Measurements from ENCODE around the gene PRPF38B.

PRPF38B gene

DNA sequence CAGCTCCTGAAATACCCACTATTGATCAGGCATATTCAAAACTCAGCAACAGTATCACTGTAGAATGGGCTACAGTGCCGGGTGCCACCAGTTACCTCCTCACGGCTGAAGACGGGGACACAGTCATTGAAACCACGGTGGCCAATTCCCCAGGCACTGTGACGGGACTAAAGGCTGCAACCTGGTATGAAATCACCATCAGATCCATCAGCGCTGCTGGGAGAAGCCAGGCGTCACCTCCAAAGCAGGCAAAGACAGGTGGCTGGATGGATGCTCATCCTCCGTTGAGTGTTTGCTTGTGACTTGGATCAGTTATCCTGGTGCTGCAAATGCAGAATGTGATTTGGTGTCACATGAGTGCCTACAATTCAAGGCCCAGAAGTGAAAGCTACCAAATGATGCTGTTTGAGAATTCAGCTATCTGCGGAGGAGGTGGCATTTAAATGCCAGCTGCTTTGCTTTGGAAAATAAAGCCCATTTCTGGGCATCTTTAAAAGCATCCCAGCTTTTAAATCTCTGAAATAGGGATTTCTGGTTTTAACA, 25.7 kb downstream of the PRPF38B start:
- no peak for DNase-seq (ENCODE audit: low spot score)

DNA sequence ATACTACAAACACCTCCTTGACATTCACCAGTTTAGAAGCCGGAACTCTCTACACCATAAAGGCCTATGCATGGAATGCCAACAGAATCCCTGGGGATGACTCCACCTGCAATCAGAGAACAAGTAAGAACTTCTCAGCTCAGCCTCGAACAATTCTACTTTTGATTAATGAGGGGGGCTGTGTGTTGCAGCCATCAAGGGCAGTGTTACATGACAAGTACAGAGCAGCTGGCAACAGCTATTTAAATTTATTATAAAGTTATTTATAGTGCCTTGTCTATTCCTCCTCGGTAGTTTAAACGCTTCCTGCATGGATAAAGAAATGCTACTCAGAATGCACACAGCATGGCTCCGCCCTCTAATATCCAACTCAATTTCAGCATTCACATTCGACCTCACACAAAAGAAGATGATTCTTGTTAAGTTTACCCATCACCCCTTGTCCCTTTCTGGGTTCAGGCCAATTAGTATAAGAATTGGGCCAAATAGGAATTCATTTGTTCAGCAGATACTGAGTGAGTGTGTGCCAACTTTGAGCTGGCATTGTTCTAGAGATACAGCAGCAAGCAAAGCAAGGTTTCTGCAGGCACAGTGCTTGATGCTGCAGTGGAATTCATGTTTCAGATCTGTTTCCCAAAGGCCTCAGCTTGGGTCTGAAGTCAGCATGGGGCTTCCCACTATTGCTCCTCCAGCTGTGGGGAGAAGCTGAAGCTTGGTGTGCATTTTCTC, 27.0 kb downstream of the PRPF38B start:
- DNase-seq (ENCODE audit: low spot score) = no peak

DNA sequence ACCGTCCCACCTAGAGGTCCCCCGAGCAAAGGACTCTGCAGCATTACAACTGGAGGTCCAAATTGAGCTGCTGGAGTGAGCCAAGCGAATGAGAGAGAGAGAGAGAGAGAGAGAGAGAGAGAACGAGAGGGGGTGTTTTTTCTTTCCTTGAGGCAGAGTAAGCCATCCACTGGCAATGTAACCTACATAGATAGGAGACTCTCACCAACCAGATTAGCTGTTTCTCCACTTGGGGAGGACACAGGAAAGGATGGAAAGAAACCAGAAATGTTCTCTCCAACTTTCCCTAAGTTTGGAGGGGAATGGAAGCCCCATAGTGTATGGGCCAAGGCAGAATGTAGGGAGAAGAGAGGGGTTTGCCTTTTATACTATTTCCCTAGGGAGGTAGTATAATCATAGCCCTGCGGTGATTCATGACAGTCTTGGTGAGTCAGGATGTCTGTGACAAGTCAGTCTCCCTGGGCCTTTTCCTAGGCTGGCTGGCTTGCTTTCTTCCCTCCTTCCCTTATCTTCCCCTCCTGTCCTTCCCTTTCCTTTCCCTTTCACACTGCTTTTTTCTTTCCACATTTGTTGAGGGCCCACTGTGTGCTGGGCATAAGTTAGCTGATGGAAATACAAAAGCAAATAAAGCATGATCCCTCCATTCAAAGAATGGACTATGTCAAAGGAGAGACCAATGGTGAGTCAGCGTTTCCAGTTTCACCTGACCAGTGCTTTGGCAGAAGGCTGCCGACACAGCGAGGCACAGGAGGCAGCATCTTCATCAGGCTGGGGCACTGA, 27.7 kb downstream of the PRPF38B start:
- peak; percentile 89 for DNase-seq (ENCODE audit: low spot score)

GRCh38 chr1:108722292-108722691, 30.2 kb downstream of the PRPF38B start:
- DNase-seq (ENCODE audit: low spot score) = no peak

DNA sequence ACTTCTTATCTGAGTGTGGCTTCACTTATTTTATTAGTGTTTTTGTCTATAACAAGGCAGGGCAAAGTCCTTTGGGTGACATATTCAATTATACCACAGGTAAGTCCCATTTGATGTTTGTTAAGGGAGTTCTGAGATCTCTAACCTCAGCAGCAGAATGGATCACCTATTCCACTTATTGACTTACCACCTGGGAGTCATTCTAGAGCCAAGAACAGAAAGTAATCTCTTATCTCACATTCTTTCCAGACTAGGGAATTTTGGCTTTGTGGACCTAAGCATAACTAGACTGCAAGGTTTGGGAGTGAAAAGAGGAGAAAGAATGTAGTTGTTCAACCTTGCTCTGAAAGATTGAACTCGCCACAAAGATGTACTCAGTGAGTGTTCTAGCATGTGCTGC, 33.8 kb downstream of the PRPF38B start:
- no peak for DNase-seq (ENCODE audit: low spot score)

DNA sequence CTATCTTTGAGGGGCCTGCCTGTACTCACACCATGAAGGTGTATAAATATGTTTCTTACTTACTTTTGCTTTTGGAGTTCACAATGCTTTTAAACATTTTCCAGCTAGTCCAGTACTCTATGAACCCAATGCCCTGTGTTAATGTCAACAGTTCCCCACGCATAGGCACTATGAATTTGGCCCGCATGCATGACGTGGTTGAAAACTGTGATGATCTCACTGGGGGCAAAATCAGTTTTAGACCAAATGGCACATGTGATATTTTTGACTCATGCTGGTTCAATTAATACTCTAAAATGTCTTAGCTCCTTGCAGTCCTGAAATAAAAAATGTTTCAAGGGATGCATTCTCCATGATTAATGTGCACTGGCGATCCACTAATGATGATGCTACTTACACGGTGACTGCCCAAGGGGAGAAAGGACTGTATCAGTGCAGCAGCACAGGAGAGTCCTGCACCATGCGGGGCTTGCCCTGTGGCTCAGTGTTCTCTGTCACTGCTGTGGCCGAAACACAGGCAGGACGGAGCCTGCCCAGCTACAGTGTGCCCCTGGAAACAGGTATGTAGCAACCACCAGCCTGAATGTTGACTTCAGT, 36.3 kb downstream of the PRPF38B start:
- no peak for DNase-seq (ENCODE audit: low spot score)

DNA sequence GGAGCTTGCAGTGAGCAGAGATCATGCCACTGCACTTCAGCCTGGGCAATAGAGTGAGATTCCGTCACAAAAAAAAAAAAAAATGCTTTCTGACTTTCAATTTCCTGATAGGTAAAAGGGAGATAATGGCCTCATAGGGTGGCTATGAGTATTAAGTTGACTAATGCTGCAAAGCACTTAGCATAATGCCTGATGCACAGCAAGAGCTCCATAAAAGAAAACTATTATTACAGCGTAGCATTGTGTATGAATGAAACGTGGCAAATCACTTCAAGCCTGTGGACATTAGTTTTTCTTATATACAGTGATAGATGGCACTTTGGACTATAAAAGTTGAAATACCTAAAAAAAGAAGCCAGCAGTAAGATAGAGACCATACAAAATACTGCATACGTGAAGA, 37.4 kb downstream of the PRPF38B start:
- DNase-seq (ENCODE audit: low spot score) = no peak

- DNase-seq (ENCODE audit: low spot score) = peak; percentile 22
Observed at GRCh38 chr1:108732398-108732797, 40.3 kb downstream of the PRPF38B start.

GRCh38 chr1:108734171-108734865, 42.2 kb downstream of the PRPF38B start:
- no peak for DNase-seq (ENCODE audit: low spot score)

GRCh38 chr1:108742253-108742652, 50.1 kb downstream of the PRPF38B start:
- no peak for DNase-seq (ENCODE audit: low spot score)

GRCh38 chr1:108745980-108746381, 53.9 kb downstream of the PRPF38B start:
- DNase-seq (ENCODE audit: low spot score) = no peak

- DNase-seq (ENCODE audit: low spot score) = peak; percentile 97
Observed at GRCh38 chr1:108746382-108747170, 54.5 kb downstream of the PRPF38B start, which contains the start of gene STXBP3. Gene STXBP3 (plus strand): TSS chr1:108746674. CDS start chr1:108746738, 64 bp downstream.

GRCh38 chr1:108747171-108747850, 55.2 kb downstream of the PRPF38B start:
- DNase-seq (ENCODE audit: low spot score) = peak; percentile 92

GRCh38 chr1:108747898-108748297, 55.8 kb downstream of the PRPF38B start:
- no peak for DNase-seq (ENCODE audit: low spot score)

GRCh38 chr1:108749081-108749480, 57.0 kb downstream of the PRPF38B start:
- no peak for DNase-seq (ENCODE audit: low spot score)

DNA sequence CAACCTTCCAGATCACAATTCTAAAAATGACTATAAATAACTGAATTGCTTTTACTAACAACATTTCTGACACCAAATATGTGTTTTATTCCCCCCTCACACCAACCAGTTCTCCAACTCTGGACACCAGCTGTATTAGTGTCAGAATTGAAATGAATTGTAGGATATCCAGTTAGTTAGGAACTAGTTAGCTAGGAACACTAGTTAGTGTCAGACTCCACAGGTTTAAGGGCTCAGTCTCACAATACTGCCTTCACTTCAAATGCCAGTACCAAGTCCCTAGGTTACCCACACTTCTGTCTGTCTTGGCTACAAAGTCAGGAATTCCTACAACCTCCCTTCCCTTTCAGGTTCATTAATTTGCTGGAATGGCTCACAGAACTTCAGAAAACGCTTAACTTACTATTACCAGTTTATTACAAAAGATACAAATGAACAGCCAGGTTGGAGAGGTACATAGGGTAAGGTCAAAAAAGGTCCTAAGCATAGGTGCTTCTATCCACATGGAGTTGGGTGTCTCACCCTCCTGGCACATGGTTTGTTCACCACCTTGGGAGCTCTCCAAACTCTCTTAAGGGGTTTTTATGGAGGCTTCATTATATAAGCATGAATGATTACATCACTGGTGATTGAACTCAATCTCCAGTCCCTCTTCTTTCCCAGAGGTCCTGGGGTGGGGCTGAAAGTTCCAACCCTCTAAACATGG, 58.5 kb downstream of the PRPF38B start:
- no peak for DNase-seq (ENCODE audit: low spot score)
